Uterus (tissue), 2 donors: Measurements from ENCODE around the gene VANGL1.

ENCODE experiments used
- POLR2A ChIP-seq, 2 donors: fragments of 450-650 bp; IDR thresholded peaks; one replicate each; pipeline ENCODE4 v1.6.1; 2016; ENCODE audit warnings: antibody characterized with exemption in 2 of 2, mild to moderate bottlenecking in 1 of 2, moderate library complexity in 1 of 2
- TF ChIP-seq, protein P1 (sequence below), 4 experiments: fragments of 200-600 bp in 2 of 4; fragments of 450-650 bp in 2 of 4; sonication (generic) in 2 of 4; IDR thresholded peaks; one replicate each; pipeline ENCODE4 v1.5.1; 2016 to 2019; ENCODE audit warnings: antibody characterized with exemption in 4 of 4, mild to moderate bottlenecking in 2 of 4, moderate library complexity in 1 of 4

DNA sequence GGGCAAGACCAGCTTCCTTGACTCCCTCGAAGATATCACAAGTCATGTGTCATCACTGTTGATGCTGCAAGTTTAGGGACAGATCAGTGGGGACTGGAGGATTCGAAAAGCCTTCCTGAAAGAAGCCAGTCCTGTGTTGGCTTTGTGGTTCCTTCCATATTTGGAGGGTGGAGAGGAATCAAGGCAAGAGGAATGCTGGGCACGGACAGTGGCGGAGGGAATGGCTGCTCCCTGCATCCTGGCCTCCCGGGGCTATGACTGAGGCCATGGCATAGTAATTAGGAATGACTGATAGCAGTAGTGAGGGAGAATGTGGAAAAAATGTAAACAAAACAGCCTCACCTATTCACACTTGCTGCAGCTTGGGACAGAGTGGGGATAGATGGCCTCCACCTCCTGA is 36.4 kb downstream of the VANGL1 start:
- no peak for TF ChIP-seq POLR2A (IDR thresholded peaks at IDR 0.05)
- TF ChIP-seq, protein P1, sequence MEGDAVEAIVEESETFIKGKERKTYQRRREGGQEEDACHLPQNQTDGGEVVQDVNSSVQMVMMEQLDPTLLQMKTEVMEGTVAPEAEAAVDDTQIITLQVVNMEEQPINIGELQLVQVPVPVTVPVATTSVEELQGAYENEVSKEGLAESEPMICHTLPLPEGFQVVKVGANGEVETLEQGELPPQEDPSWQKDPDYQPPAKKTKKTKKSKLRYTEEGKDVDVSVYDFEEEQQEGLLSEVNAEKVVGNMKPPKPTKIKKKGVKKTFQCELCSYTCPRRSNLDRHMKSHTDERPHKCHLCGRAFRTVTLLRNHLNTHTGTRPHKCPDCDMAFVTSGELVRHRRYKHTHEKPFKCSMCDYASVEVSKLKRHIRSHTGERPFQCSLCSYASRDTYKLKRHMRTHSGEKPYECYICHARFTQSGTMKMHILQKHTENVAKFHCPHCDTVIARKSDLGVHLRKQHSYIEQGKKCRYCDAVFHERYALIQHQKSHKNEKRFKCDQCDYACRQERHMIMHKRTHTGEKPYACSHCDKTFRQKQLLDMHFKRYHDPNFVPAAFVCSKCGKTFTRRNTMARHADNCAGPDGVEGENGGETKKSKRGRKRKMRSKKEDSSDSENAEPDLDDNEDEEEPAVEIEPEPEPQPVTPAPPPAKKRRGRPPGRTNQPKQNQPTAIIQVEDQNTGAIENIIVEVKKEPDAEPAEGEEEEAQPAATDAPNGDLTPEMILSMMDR (IDR thresholded peaks at IDR 0.05) = no peak
